ENCODE data around the gene RBM20.

The RBM20 gene

GRCh38 chr10:110862961-110863360 is 218.8 kb downstream of the RBM20 start:
- Histone ChIP-seq H3K9ac (ENCODE audit: low read length) (no peak overlapping the region), H3K4me1 (ENCODE audit: low read length) (peaks cover 93% of the 10 kb centered on the region), H3K9me2 (replicated peaks; ENCODE audit: insufficient read depth, low read length) (no peaks in the 10 kb centered on the region), H3K4me3 (ENCODE audit: low read length) (no peak overlapping the region), H3K27me3 (replicated peaks; ENCODE audit: insufficient read depth, low read length) (no peaks in the 10 kb centered on the region), H3K4me2 (ENCODE audit: low read depth, low read length) (peak overlapping the region; percentile 1; the same call in 1 of the 2 replicates), H2AFZ (ENCODE audit: low read length) (peak overlapping the region; percentile 8; the same call in 1 of the 2 replicates), H4K20me1 (ENCODE audit: insufficient read depth, low read length) (no peaks in the 10 kb centered on the region), H3F3A (ENCODE audit: insufficient read depth, low read length) (peaks cover 88% of the 10 kb centered on the region), H3K27ac (ENCODE audit: low read length) (peak overlapping the region; percentile 97; the same call in 1 of the 2 replicates), H3K36me3 (replicated peaks; ENCODE audit: insufficient read depth, low read length) (no peaks in the 10 kb centered on the region), H3K9me3 (replicated peaks; ENCODE audit: insufficient read depth, low read length) (no peaks in the 10 kb centered on the region), H3K79me2 (ENCODE audit: low read length) (no peaks in the 10 kb centered on the region)
- TF ChIP-seq EZH2 (optimal IDR thresholded peaks at IDR 0.05; ENCODE audit: low read depth, low read length) (no peak), CTCF (IDR thresholded peaks at IDR 0.05; ENCODE audit: low read length) (no peak), EZH2phosphoT487 (IDR thresholded peaks at IDR 0.05; ENCODE audit: low read length) (no peak)
- no peak for DNase-seq

- Histone ChIP-seq H3K4me1 (ENCODE audit: low read length) (peaks cover 93% of the 10 kb centered on the region), H3K4me2 (ENCODE audit: low read depth, low read length) (peak overlapping the region; percentile 1; the same call in 1 of the 2 replicates), H2AFZ (ENCODE audit: low read length) (no peak overlapping the region; the same call in 1 of the 2 replicates), H3K9ac (ENCODE audit: low read length) (no peak overlapping the region), H3K9me2 (replicated peaks; ENCODE audit: insufficient read depth, low read length) (no peaks in the 10 kb centered on the region), H3K9me3 (replicated peaks; ENCODE audit: insufficient read depth, low read length) (no peaks in the 10 kb centered on the region), H3F3A (ENCODE audit: insufficient read depth, low read length) (peaks cover 87% of the 10 kb centered on the region), H4K20me1 (ENCODE audit: insufficient read depth, low read length) (no peaks in the 10 kb centered on the region), H3K4me3 (ENCODE audit: low read length) (no peak overlapping the region), H3K27ac (ENCODE audit: low read length) (peak overlapping the region; percentile 97; the same call in 1 of the 2 replicates), H3K27me3 (replicated peaks; ENCODE audit: insufficient read depth, low read length) (no peaks in the 10 kb centered on the region), H3K79me2 (ENCODE audit: low read length) (no peaks in the 10 kb centered on the region), H3K36me3 (replicated peaks; ENCODE audit: insufficient read depth, low read length) (no peaks in the 10 kb centered on the region)
- no peak for TF ChIP-seq EZH2phosphoT487 (IDR thresholded peaks at IDR 0.05; ENCODE audit: low read length)
- DNase-seq, result no peak
Observed at GRCh38 chr10:110863361-110863760, 219.2 kb downstream of the RBM20 start.

GRCh38 chr10:110863956-110864355 is 219.8 kb downstream of the RBM20 start:
- no peak for TF ChIP-seq EZH2 (optimal IDR thresholded peaks at IDR 0.05; ENCODE audit: low read depth, low read length)
- TF ChIP-seq CTCF (IDR thresholded peaks at IDR 0.05; ENCODE audit: low read length), result no peak
- no peak for TF ChIP-seq EZH2phosphoT487 (IDR thresholded peaks at IDR 0.05; ENCODE audit: low read length)
- Histone ChIP-seq H3K4me1 (ENCODE audit: low read length) (peaks cover 90% of the 10 kb centered on the region), H3K4me3 (ENCODE audit: low read length) (no peak overlapping the region)

GRCh38 chr10:110864662-110865140 is 220.6 kb downstream of the RBM20 start:
- Histone ChIP-seq H3K4me2 (ENCODE audit: low read depth, low read length) (peak overlapping the region; percentile 93), H3K27ac (ENCODE audit: low read length) (peak overlapping the region; percentile 97), H4K20me1 (ENCODE audit: insufficient read depth, low read length) (no peaks in the 10 kb centered on the region), H3K27me3 (replicated peaks; ENCODE audit: insufficient read depth, low read length) (no peaks in the 10 kb centered on the region), H3K79me2 (ENCODE audit: low read length) (no peaks in the 10 kb centered on the region), H3F3A (ENCODE audit: insufficient read depth, low read length) (peaks cover 76% of the 10 kb centered on the region), H3K4me3 (ENCODE audit: low read length) (peak overlapping the region; percentile 54), H3K9me2 (replicated peaks; ENCODE audit: insufficient read depth, low read length) (no peaks in the 10 kb centered on the region), H3K4me1 (ENCODE audit: low read length) (peaks cover 82% of the 10 kb centered on the region), H3K9me3 (replicated peaks; ENCODE audit: insufficient read depth, low read length) (no peaks in the 10 kb centered on the region), H3K9ac (ENCODE audit: low read length) (peak overlapping the region; percentile 72), H3K36me3 (replicated peaks; ENCODE audit: insufficient read depth, low read length) (no peaks in the 10 kb centered on the region), H2AFZ (ENCODE audit: low read length) (peak overlapping the region; percentile 56)
- TF ChIP-seq EZH2 (optimal IDR thresholded peaks at IDR 0.05; ENCODE audit: low read depth, low read length) (no peak), CTCF (IDR thresholded peaks at IDR 0.05; ENCODE audit: low read length) (no peak), EZH2phosphoT487 (IDR thresholded peaks at IDR 0.05; ENCODE audit: low read length) (no peak)
- peak; percentile 93 for DNase-seq

More at GRCh38 chr10:110863956-110864355, 219.8 kb downstream of the RBM20 start:
- Histone ChIP-seq H3K79me2 (ENCODE audit: low read length) (no peaks in the 10 kb centered on the region), H3K9me2 (replicated peaks; ENCODE audit: insufficient read depth, low read length) (no peaks in the 10 kb centered on the region), H3K4me2 (ENCODE audit: low read depth, low read length) (peak overlapping the region; percentile 93; the same call in 1 of the 2 replicates), H3K9me3 (replicated peaks; ENCODE audit: insufficient read depth, low read length) (no peaks in the 10 kb centered on the region), H3K36me3 (replicated peaks; ENCODE audit: insufficient read depth, low read length) (no peaks in the 10 kb centered on the region), H3K27me3 (replicated peaks; ENCODE audit: insufficient read depth, low read length) (no peaks in the 10 kb centered on the region), H3K9ac (ENCODE audit: low read length) (0 out of 2 replicates have a peak overlapping the region, but pooled peaks have one; percentile 72), H3F3A (ENCODE audit: insufficient read depth, low read length) (peaks cover 83% of the 10 kb centered on the region), H2AFZ (ENCODE audit: low read length) (peak overlapping the region; percentile 3; the same call in 1 of the 2 replicates), H4K20me1 (ENCODE audit: insufficient read depth, low read length) (no peaks in the 10 kb centered on the region), H3K27ac (ENCODE audit: low read length) (peak overlapping the region; percentile 97)
- DNase-seq, result no peak

Measured in MM.1S (cell line).